GM18909 (cell line): Measurements from ENCODE around the gene CCDC88A.
A peak's percentile ranks its signal among the peaks of the same experiment; 100 is the strongest.
"Not testable (repeated sequence)": the region's sequence is repeated elsewhere in the genome, so short reads cannot be mapped to it uniquely, and the experiment has no call there.

ENCODE experiments used
- ATAC-seq: cut with Tn5 transposase; IDR thresholded peaks from one replicate; pipeline ENCODE4 v1.9.1; 2021; ENCODE audit warnings: mild to moderate bottlenecking; ENCODE audit not compliant: unreplicated experiment, poor library complexity

CCDC88A gene

DNA sequence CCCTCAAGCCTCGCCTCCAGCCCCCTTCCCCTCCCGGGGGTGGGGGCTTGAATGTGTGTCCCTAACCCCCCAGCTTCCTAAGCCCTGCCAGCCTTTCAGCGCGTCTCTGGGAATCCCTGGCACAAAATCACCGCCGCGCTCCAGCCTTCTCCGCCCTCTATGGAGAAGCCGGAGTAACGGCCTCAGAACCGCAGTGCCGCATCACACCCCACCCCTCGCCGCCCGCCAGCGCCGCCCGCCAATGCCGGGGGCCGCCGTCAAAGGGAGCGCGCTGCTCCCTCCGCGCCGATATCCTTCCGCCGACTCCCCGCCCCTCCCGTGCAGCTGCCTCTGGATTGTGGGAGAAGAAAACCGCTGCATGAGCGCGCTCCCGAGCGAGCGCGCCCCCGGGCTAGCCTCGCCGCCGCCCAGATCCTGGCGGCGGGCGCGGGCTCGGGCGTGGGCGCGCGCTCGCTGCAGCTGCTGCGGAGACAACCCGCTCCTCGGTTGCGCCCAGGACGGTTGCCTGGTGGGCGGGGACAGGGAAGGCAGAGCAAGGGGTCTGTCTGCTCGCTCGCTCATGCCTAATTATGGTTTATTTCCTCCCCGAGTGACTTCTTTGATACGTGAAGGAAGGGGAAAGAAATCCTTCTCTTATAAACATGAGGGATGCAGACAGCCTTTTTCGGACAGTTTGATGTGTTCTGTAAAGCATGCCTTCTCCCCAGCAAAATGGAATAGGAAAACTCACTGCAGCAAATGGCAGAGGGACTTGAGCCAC is at the start of gene CCDC88A:
CCDC88A (minus strand) TSS at position 178 of the 760 bp plus-strand sequence. CDS start 777 bp downstream, outside the sequence.
- peak; percentile 81 for ATAC-seq

DNA sequence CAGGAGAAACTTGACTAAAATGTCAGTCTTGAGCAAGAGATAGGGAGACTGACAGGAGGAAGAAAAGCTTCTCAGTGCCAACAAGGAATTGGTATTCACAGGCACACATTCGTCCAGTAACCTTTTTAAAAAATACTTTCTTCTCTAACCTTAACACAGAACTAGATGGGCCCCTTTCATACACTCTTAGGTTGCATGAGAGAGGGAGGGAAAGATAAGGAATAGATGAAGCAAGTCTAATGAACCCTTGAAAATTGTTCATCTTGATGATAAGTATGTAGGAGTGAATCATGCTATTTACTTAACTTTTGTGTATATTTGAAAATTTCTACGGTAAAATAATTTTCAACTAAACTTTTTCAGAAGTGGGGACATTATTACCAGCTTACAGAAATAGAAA is 42.0 kb upstream of the CCDC88A start:
- ATAC-seq = no peak

GRCh38 chr2:55460562-55460961 is 40.9 kb upstream of the CCDC88A start:
- ATAC-seq = no peak

DNA sequence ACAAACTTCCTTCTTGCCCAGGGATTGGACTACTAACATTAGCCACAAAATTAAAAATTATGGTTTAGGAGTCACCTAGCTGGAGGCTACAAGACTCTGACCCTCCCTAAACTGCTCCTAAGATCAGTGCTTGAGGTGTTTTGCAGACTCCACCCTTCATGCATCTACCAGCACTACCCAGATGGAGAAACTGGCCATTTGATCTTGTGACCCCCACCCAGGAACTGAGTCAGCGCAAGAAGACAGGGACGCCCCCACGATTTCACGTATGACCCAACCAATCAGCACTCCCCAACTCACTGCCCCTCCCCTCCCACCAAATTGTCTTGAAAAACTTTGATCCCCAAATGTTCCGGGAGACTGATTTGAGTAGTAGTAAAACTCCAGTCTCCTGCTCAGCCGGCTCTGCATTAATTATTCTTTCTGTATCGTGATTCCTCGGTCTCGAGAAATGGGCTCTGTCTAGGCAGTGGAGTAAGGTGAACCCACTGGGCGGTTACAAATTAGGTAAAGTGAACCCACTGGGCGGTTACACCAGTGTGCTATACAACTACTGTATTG is 40.1 kb upstream of the CCDC88A start:
- no peak for ATAC-seq

DNA sequence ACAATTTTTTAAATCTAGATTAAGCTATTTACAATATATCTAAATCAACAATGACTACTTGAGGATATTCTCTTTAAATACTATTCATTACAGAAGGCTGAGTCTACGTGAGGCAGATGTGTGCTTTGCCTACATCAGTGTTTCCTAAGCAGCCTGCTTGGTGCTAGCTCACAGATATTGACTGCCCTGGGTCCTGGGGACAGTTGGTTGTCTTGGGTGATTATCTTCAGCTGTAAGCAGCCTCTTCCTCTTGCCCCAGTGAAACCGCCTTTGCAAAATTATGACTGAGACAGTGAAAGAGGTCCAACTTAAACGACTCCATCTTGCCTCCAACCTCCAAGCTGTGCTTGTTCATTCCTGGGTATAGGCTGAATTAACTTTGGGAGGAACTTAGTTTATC is 39.6 kb upstream of the CCDC88A start:
- ATAC-seq = no peak

- ATAC-seq = no peak
These were observed 34.5 kb upstream of the CCDC88A start for GRCh38 chr2:55454121-55454520.

- ATAC-seq = peak; percentile 51
These were observed 33.2 kb upstream of the CCDC88A start for GRCh38 chr2:55452879-55453278.

DNA sequence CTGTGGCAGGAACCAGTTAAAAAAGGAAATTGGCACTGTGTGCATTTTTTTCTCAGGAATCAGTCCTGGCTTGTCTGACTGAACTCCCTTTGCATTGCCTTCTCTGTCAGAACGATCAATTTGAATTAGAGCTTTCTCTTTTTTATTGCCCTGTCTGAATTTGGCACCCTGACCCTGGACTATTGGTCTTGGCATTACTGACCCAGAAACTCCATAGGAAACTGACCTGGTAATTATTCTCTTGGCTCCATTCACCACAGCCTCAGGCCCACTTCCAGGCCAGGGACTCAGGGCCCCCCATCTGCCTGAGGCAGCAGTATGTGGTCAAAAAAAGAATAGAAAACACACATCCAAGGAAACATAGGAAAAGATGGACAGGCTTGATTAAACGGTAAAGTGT is 32.0 kb upstream of the CCDC88A start:
- ATAC-seq = no peak

DNA sequence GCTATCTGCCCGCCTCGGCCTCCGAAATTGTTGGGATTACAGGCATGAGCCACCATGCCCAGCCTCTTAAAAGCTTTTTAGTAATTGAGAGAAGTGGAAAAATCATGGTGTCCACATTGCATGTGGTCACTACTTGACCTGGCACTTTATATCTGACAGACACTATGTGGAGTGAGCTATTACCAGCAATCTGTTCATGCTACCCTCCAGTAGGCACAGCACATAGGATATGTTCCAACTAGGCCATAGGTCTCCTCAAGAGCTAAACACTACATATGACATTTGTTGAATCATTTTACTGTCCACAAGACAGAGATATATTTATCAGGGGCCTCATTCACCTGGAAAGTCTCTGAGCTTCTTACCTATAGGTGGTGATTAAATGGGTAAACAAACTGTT is 30.4 kb upstream of the CCDC88A start:
- not testable (repeated sequence) for ATAC-seq

- not testable (repeated sequence) for ATAC-seq
These were observed 22.5 kb upstream of the CCDC88A start for GRCh38 chr2:55442045-55442760.

DNA sequence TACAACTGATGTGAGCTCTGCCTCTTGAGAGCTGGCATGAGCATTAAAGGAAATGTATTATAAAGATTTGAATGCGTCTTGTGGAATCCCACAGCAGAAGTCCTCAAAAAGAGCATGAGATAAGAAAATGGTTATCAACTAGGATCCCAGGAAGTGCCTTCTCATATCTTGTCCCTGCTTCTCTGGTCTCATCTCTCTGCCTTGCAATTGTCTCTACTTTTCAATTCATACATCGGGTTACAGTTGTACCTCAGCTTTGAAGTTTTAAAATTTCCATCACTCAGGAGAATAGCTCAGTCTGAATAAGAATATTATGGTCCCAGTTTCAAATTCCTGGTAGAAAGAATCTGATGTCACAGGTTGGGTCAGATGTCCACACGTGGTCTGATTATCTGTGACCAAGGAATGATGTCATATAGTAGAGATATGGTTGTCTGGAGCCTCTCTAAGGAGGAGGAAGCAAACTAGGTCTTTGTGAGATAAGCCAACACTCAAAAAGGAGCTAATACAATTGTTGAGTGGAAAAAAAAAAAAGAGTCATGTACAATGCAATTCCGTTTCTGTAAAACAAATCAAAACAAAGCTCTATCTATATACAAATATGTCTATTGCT is 21.7 kb upstream of the CCDC88A start:
- no peak for ATAC-seq

GRCh38 chr2:55439101-55439397 is 19.4 kb upstream of the CCDC88A start:
- ATAC-seq = no peak

GRCh38 chr2:55438391-55439100 is 18.9 kb upstream of the CCDC88A start:
- ATAC-seq = no peak

DNA sequence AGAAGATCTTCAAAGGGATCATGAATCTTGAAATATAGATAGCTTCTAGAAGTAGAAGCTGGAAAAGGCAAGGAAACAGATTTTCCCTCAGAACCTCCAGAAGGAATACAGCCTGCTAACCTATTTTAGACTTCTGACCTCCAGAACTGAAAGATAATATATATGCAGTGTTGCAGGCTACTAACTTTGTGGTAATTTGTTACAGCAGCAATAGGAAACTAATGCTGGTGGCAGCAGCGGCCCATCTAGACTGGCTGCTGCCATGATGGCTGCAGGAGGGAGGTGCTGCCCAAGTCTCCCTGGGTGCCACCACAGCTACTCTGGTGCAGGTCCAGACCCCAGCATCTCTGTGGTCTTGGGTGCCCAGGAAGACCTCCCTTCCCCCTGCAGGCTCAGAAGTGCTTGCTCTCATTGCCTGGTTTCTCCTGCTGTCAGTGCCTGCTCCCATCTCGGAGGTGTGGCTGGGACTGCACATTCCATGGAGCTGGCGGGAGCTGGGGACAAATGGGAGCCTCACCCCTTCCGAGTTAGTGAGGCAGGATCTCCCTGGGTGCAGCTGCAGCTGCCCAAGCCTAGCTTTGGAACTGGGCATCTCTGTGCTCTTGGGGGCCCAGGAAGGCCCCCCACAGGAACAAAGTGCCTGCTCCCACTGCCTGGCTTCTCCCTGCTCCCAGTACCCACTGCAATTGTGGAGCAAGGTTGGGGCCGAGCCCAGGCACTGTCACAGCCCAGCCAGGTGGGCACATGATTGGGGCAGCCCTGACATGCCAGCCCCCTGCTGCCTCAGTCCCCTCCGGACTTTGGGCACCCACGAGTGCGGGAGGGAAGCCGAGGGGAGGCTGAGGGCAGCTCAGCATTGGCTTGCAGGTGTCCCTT is 18.1 kb upstream of the CCDC88A start:
- no peak for ATAC-seq

- ATAC-seq = no peak
These were observed 12.4 kb upstream of the CCDC88A start for GRCh38 chr2:55431982-55432627.

DNA sequence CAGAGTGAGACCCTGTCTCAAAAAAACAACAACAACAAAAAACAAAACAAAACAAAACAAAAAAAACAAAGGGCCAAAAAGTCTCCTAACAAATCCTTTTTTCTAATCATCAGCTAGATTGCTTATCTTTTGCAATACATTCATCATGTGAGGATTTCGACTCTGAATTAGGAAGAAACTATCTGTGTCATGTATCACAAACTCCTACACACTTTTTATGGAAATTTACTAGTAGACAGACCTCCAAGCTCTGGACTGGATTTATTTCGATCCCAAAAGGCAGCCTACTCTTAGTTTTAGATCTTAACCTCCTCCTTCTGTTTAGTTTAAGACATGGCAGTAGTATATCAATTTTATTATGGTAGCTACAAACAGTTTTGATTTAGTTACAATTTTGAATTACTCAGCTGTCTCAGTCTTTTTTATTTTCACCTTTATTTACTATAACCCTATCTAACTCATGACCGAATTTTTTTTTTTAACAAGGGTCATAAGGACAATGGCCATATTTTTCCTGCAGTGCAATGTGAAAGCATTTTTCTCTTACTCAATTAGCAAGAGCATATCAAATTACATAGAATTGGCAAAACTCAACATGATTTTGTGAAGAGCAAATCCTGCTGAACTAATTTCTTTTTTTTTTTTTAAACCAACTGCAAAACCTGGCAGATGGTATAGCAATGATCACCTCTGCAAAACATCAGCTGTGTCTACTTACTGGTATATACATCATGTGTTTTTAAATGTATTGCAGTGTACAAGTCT is 10.7 kb upstream of the CCDC88A start:
- ATAC-seq = no peak

- no peak for ATAC-seq
These were observed 8.6 kb upstream of the CCDC88A start for GRCh38 chr2:55428258-55428657.

DNA sequence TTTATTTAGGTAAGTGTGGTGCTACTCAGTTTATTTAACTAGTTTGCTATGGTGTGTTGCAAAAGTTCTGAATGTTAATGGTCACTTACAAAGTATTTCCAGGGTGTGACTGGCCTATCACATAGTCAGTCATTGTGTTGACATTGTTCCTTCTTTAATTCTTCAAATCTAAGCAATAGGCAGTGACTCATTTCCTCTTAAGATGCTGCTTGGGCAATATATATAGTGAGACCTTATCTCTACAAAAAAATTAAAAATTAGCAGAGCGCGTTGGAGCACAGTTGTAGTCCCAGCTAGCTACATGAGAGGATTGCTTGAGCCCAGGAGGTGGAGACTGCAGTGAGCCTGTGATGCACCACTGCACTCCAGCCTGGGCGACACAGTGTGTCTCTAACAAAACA is 5.8 kb upstream of the CCDC88A start:
- ATAC-seq = no peak
